ENCODE data around the gene RAPGEF4. TPM values are rescaled to one million over a fixed set of nuclear protein-coding genes. Genes with fewer than 3 reads are reported as not detected.

Gene RAPGEF4
- total RNA-seq, 1 experiment from 2014 or later = 0.59 TPM

DNA sequence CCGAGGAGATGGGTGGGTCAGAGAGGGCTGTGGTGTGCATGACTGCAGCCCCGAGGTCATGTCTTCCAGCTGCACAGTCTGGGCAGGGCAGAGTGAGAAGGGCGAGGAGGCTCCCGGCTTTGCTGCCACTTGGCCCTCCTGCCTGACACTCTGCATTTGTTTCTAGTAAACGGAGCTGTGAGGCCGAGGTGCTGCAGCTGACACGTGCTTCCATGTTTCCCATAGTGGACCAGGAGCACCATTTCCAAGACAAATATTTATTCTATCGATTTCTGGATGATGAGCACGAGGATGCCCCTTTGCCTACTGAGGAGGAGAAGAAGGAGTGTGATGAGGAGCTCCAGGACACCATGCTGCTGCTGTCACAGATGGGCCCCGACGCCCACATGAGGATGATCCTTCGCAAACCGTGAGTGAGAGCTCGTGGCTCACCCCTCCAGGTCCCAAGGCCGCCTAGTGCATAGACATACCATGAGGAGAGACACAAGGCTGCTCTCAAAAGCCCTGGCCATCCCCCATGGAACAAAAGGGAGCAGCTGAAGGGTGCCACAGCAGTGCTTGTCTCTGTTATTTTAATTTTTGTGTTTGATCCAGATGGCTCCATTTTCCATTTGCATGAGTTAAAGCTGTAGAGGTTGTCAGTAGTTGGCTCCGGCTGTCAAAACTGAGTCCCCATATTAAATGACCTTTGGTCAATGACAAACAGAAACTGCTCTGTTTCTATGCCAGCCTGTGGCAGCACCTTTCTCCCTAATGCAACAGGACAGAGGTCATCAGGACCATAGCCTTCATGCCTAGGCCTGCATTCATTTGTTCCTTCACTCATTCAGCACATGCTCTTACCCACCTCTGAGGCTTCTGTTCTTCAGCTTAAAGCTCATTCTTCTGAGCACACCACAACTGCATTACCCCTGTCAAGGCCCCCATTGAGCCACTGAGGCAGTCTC is 231.7 kb downstream of the RAPGEF4 start:
- DNase-seq (ENCODE audit: low read depth, low spot score) (no peak), ATAC-seq (no peak)
- BruUV-seq (replicated peaks) = no TSS peak
- ChIA-PET RAD21 (ENCODE audit: low non-redundant PET in 1 of 2, low total read pairs in 2 of 2, uncharacterized antibody in 2 of 2, unreplicated experiment in 2 of 2) (no interaction called here), POLR2A (no interaction called here), CTCF (no interaction called here)
- no peak for TF ChIP-seq SIN3A (IDR thresholded peaks at IDR 0.05; ENCODE audit: low read depth)
- no peak for TF ChIP-seq EZH2 (IDR thresholded peaks at IDR 0.05)
- TF ChIP-seq, protein P1, sequence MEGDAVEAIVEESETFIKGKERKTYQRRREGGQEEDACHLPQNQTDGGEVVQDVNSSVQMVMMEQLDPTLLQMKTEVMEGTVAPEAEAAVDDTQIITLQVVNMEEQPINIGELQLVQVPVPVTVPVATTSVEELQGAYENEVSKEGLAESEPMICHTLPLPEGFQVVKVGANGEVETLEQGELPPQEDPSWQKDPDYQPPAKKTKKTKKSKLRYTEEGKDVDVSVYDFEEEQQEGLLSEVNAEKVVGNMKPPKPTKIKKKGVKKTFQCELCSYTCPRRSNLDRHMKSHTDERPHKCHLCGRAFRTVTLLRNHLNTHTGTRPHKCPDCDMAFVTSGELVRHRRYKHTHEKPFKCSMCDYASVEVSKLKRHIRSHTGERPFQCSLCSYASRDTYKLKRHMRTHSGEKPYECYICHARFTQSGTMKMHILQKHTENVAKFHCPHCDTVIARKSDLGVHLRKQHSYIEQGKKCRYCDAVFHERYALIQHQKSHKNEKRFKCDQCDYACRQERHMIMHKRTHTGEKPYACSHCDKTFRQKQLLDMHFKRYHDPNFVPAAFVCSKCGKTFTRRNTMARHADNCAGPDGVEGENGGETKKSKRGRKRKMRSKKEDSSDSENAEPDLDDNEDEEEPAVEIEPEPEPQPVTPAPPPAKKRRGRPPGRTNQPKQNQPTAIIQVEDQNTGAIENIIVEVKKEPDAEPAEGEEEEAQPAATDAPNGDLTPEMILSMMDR (IDR thresholded peaks at IDR 0.05 in 2 of 3, conservative IDR thresholded peaks at IDR 0.05 in 1 of 3; ENCODE audit: borderline replicate concordance in 1 of 3, insufficient read depth in 1 of 3, low read depth in 2 of 3, low read length in 2 of 3) = no peak
- TF ChIP-seq CBX3 (IDR thresholded peaks at IDR 0.05; ENCODE audit: low read depth) = no peak
- no peak for TF ChIP-seq CEBPB (IDR thresholded peaks at IDR 0.05; ENCODE audit: low read depth)
- TF ChIP-seq FOSL1 (IDR thresholded peaks at IDR 0.05; ENCODE audit: low read depth) = no peak
- TF ChIP-seq, protein P2, sequence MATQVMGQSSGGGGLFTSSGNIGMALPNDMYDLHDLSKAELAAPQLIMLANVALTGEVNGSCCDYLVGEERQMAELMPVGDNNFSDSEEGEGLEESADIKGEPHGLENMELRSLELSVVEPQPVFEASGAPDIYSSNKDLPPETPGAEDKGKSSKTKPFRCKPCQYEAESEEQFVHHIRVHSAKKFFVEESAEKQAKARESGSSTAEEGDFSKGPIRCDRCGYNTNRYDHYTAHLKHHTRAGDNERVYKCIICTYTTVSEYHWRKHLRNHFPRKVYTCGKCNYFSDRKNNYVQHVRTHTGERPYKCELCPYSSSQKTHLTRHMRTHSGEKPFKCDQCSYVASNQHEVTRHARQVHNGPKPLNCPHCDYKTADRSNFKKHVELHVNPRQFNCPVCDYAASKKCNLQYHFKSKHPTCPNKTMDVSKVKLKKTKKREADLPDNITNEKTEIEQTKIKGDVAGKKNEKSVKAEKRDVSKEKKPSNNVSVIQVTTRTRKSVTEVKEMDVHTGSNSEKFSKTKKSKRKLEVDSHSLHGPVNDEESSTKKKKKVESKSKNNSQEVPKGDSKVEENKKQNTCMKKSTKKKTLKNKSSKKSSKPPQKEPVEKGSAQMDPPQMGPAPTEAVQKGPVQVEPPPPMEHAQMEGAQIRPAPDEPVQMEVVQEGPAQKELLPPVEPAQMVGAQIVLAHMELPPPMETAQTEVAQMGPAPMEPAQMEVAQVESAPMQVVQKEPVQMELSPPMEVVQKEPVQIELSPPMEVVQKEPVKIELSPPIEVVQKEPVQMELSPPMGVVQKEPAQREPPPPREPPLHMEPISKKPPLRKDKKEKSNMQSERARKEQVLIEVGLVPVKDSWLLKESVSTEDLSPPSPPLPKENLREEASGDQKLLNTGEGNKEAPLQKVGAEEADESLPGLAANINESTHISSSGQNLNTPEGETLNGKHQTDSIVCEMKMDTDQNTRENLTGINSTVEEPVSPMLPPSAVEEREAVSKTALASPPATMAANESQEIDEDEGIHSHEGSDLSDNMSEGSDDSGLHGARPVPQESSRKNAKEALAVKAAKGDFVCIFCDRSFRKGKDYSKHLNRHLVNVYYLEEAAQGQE (IDR thresholded peaks at IDR 0.05; ENCODE audit: low read depth) = no peak
- TF ChIP-seq, protein P3, sequence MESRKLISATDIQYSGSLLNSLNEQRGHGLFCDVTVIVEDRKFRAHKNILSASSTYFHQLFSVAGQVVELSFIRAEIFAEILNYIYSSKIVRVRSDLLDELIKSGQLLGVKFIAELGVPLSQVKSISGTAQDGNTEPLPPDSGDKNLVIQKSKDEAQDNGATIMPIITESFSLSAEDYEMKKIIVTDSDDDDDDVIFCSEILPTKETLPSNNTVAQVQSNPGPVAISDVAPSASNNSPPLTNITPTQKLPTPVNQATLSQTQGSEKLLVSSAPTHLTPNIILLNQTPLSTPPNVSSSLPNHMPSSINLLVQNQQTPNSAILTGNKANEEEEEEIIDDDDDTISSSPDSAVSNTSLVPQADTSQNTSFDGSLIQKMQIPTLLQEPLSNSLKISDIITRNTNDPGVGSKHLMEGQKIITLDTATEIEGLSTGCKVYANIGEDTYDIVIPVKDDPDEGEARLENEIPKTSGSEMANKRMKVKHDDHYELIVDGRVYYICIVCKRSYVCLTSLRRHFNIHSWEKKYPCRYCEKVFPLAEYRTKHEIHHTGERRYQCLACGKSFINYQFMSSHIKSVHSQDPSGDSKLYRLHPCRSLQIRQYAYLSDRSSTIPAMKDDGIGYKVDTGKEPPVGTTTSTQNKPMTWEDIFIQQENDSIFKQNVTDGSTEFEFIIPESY (IDR thresholded peaks at IDR 0.05; ENCODE audit: extremely low read depth, insufficient replicate concordance, low read length) = no peak
- TF ChIP-seq SRF (IDR thresholded peaks at IDR 0.05; ENCODE audit: low read depth) = no peak
- TF ChIP-seq POLR2A (IDR thresholded peaks at IDR 0.05; ENCODE audit: borderline replicate concordance, extremely low read depth, insufficient read depth, insufficient read length) = no peak
- TF ChIP-seq POLR2AphosphoS5 (IDR thresholded peaks at IDR 0.05; ENCODE audit: low read depth, low read length) = no peak
- TF ChIP-seq ELF1 (IDR thresholded peaks at IDR 0.05; ENCODE audit: borderline replicate concordance, low read depth) = no peak
- TF ChIP-seq SP1 (IDR thresholded peaks at IDR 0.05; ENCODE audit: low read depth) = no peak
- TF ChIP-seq ZNF274 (IDR thresholded peaks at IDR 0.05; ENCODE audit: low read depth, low read length) = no peak
- Histone ChIP-seq H3K4me1 (ENCODE audit: control insufficient read depth in 1 of 2, insufficient read depth in 2 of 2, low read length in 2 of 2) (peaks cover 0 to 15% of the 10 kb centered on the region in 2 experiments; a peak in 3 of 4 replicates), H3K27ac (ENCODE audit: low read depth, low read length) (no peak overlapping the region), H3K27me3 (ENCODE audit: insufficient read depth, low read length) (no peaks in the 10 kb centered on the region), H3K4me3 (replicated peaks in 1 of 2; ENCODE audit: low read depth in 1 of 2, low read length in 2 of 2) (no peak overlapping the region), H4K20me1 (ENCODE audit: insufficient read depth) (no peaks in the 10 kb centered on the region), H3K9me2 (ENCODE audit: insufficient read depth) (no peaks in the 10 kb centered on the region), H2AFZ (ENCODE audit: low read depth, low read length, poor library complexity, severe bottlenecking) (no peak overlapping the region), H3K79me2 (ENCODE audit: insufficient read depth, low read length) (no peaks in the 10 kb centered on the region), H3K9ac (ENCODE audit: low read length) (no peak overlapping the region), H3K36me3 (ENCODE audit: control insufficient read depth in 1 of 2, insufficient read depth in 2 of 2, low read length in 2 of 2) (no peaks in the 10 kb centered on the region), H3K4me2 (ENCODE audit: low read length) (no peak overlapping the region), H3K9me3 (ENCODE audit: control insufficient read depth in 1 of 2, insufficient read depth in 1 of 2, low read depth in 1 of 2, low read length in 2 of 2) (no peaks in the 10 kb centered on the region)
- intact Hi-C loops (cut with micrococcal nuclease) = no loop called here
